ENCODE results near the gene FHIT. TPM values are rescaled to one million over a fixed set of nuclear protein-coding genes. Genes with fewer than 3 reads are reported as not detected.
A peak's percentile ranks its signal among the peaks of the same experiment; 100 is the strongest.

Gene FHIT
- polyA plus RNA-seq, 1 of the 3 experiments (the other 2 are of a cell fraction), result 0.41 TPM

- no peaks in the 10 kb centered on the region for H3K9me3 ChIP-seq
- H3K79me2 ChIP-seq (ENCODE audit: insufficient read depth), result no peaks in the 10 kb centered on the region
- H3F3A ChIP-seq (replicated peaks; ENCODE audit: insufficient read depth), result no peaks in the 10 kb centered on the region
- H3K4me3 ChIP-seq (ENCODE audit: low read depth in 2 of 2, low read length in 1 of 2), result no peak overlapping the region
- no peak for TF ChIP-seq MXI1 (IDR thresholded peaks at IDR 0.05; ENCODE audit: low read depth, low read length)
- TF ChIP-seq SIN3A (IDR thresholded peaks at IDR 0.05; ENCODE audit: borderline replicate concordance, low read depth, low read length), result no peak
- no peak for TF ChIP-seq RCOR1 (IDR thresholded peaks at IDR 0.05; ENCODE audit: low read length)
- no peak for TF ChIP-seq FOXJ3 (CRISPR knock-in tag; IDR thresholded peaks at IDR 0.05)
- no peak for TF ChIP-seq CHD2 (IDR thresholded peaks at IDR 0.05; ENCODE audit: low read length, partially characterized antibody)
- TF ChIP-seq FOSL2 (IDR thresholded peaks at IDR 0.05; ENCODE audit: borderline replicate concordance, low read depth), result no peak
- no peak for TF ChIP-seq ZBTB33 (IDR thresholded peaks at IDR 0.05; ENCODE audit: borderline replicate concordance, low read depth)
- TF ChIP-seq IRF3 (IDR thresholded peaks at IDR 0.05; ENCODE audit: low read depth, low read length), result no peak
- TF ChIP-seq TCF12 (IDR thresholded peaks at IDR 0.05), result no peak
- TF ChIP-seq FOXM1 (IDR thresholded peaks at IDR 0.05; ENCODE audit: low read depth), result no peak
- DNase-seq, result no peak
- H3K27me3 ChIP-seq (ENCODE audit: insufficient read depth), result no peaks in the 10 kb centered on the region
- CTCF ChIA-PET, result interaction anchor here (0.9 kb wide), 1 partner anchor 162 kb away, joined by 3 read pairs; no protein-coding TSS in a partner anchor
- no peak overlapping the region for H3K27ac ChIP-seq (ENCODE audit: low read depth in 2 of 2, low read length in 1 of 2)
- peaks cover 0 to 22% of the 10 kb centered on the region in 2 experiments; a peak in 2 of 4 replicates for H3K4me1 ChIP-seq (ENCODE audit: control insufficient read depth in 1 of 2, insufficient read depth in 2 of 2, low read depth in 1 of 2, low read length in 1 of 2)
- no peak overlapping the region for H3K4me2 ChIP-seq
- H4K20me1 ChIP-seq (ENCODE audit: insufficient read depth), result no peaks in the 10 kb centered on the region
- POLR2A ChIA-PET, result no interaction called here
- no peaks in the 10 kb centered on the region for H3K36me3 ChIP-seq (replicated peaks in 1 of 2; ENCODE audit: control insufficient read depth in 1 of 2, insufficient read depth in 2 of 2, low read length in 1 of 2)
- 61% methylated on average over 3 of the region's 3 CpGs for WGBS (ENCODE audit: low lambda C conversion rate)
- no peak overlapping the region for H3K9ac ChIP-seq
- no peaks in the 10 kb centered on the region for H3K9me2 ChIP-seq
- H2AFZ ChIP-seq (ENCODE audit: low read depth), result no peak overlapping the region
Measured at GRCh38 chr3:59737241-59737640, 1514.0 kb downstream of the FHIT start.

- Histone ChIP-seq H3K79me2 (ENCODE audit: insufficient read depth) (no peaks in the 10 kb centered on the region), H3K9ac (no peak overlapping the region), H4K20me1 (ENCODE audit: insufficient read depth) (no peaks in the 10 kb centered on the region), H3K27me3 (ENCODE audit: insufficient read depth) (no peaks in the 10 kb centered on the region), H3K4me3 (ENCODE audit: low read depth in 2 of 2, low read length in 1 of 2) (no peak overlapping the region), H3K27ac (ENCODE audit: low read depth in 2 of 2, low read length in 1 of 2) (peak overlapping the region in 1 of 2 experiments; percentile 95; a peak in 2 of 4 replicates), H3K9me2 (no peaks in the 10 kb centered on the region), H3K36me3 (replicated peaks in 1 of 2; ENCODE audit: control insufficient read depth in 1 of 2, insufficient read depth in 2 of 2, low read length in 1 of 2) (no peaks in the 10 kb centered on the region), H3K4me2 (no peak overlapping the region), H3K4me1 (ENCODE audit: control insufficient read depth in 1 of 2, insufficient read depth in 2 of 2, low read depth in 1 of 2, low read length in 1 of 2) (peaks cover 0 to 24% of the 10 kb centered on the region in 2 experiments; a peak in 2 of 4 replicates), H2AFZ (ENCODE audit: low read depth) (no peak overlapping the region), H3K9me3 (no peaks in the 10 kb centered on the region), H3F3A (replicated peaks; ENCODE audit: insufficient read depth) (no peaks in the 10 kb centered on the region)
- peak; percentile 9 for DNase-seq
- 7% methylated on average over 4 of the region's 4 CpGs for WGBS (ENCODE audit: low lambda C conversion rate)
- TF ChIP-seq TCF12 (IDR thresholded peaks at IDR 0.05) (0 out of 2 replicates have a peak, but pooled peaks have one; percentile 5), ELF1 (IDR thresholded peaks at IDR 0.05) (no peak), FOXJ3 (CRISPR knock-in tag; IDR thresholded peaks at IDR 0.05) (no peak), SMC3 (IDR thresholded peaks at IDR 0.05; ENCODE audit: low read depth, low read length) (no peak), MXI1 (IDR thresholded peaks at IDR 0.05; ENCODE audit: low read depth, low read length) (peak; percentile 38; the same call in 1 of the 2 replicates), CTCF (IDR thresholded peaks at IDR 0.05) (no peak), PBX3 (IDR thresholded peaks at IDR 0.05) (no peak), GATA2 (CRISPR knock-in tag; IDR thresholded peaks at IDR 0.05) (peak; percentile 59), RCOR1 (IDR thresholded peaks at IDR 0.05; ENCODE audit: low read length) (peak; percentile 84; the same call in 1 of the 2 replicates), NFIC (IDR thresholded peaks at IDR 0.05; ENCODE audit: borderline replicate concordance) (no peak), YY1 (IDR thresholded peaks at IDR 0.05; ENCODE audit: low read depth) (no peak), MAX (IDR thresholded peaks at IDR 0.05; ENCODE audit: low read depth) (no peak), POLR2AphosphoS5 (IDR thresholded peaks at IDR 0.05; ENCODE audit: low read depth, low read length) (no peak), CHD2 (IDR thresholded peaks at IDR 0.05; ENCODE audit: low read length, partially characterized antibody) (peak; percentile 63), EP300 (IDR thresholded peaks at IDR 0.05; ENCODE audit: borderline replicate concordance in 1 of 2, low read depth in 1 of 2, low read length in 1 of 2) (peak in 1 of 2 experiments; percentile 94; a peak in 2 of 4 replicates), RAD21 (IDR thresholded peaks at IDR 0.05; ENCODE audit: low read length) (peak; percentile 42)
- ChIA-PET CTCF (interaction anchor here (1.1 to 2.0 kb wide), 3 partner anchors 19 to 124 kb away, joined by 4 to 9 read pairs (median 7); no protein-coding TSS in a partner anchor), POLR2A (interaction anchor here (1.9 kb wide), 1 partner anchor 76 kb away, joined by 4 read pairs; no protein-coding TSS in a partner anchor)
Measured at GRCh38 chr3:59734061-59734460, 1517.2 kb downstream of the FHIT start.
